Stimulated activated CD4-positive, alpha-beta T cell treated with anti-CD3 and anti-CD28 coated beads, Interleukin-15, amount 100 ng/mL, for 48 hours (primary cell): ENCODE measurements around the gene KIF3B.
"Not testable (repeated sequence)": the region's sequence is repeated elsewhere in the genome, so short reads cannot be mapped to it uniquely, and the experiment has no call there.

Experiments
- DNase-seq, 2 donors: peaks; one replicate each; pipeline ENCODE4 v3.0.0-alpha.2; 2020; ENCODE audit warnings: low read depth in 2 of 2

The KIF3B gene

DNA sequence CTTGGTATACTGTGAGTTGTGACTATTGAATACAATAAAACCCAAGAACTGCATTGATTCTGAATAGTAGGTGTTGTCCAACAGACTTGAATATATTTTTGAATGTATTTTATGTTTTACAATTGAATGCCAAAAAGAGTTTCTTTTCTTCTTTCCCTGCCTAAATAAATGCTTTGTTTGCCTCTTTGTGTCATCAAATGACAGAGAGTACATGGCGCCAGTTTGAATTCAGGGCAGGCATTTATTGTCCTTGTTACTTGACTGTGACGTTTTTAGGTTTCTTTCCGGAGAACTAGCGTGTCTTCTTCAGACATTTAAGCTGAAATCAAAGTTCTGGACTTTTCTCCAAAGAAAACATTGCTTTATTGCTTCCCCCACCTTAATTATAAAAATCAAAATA is 16.6 kb downstream of the KIF3B start:
- no peak for DNase-seq

DNA sequence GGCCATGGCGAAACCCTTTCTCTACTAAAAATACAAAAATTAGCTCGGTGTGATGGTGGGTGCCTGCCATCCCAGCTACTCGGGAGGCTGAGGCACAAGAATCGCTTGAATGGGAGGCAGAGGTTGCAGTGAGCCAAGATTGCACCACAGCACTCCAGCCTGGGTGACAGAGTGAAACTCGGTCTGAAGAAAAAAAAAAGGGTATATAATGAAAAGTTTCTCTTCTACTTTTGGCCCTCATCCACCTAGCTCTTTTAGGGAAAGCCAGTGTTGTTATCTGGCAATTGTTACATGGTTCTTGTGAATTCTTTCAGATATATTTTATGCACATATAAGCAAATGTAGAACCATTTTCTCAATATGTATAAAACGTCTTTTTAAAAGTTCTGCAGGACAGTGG is 19.0 kb downstream of the KIF3B start:
- DNase-seq: no peak

DNA sequence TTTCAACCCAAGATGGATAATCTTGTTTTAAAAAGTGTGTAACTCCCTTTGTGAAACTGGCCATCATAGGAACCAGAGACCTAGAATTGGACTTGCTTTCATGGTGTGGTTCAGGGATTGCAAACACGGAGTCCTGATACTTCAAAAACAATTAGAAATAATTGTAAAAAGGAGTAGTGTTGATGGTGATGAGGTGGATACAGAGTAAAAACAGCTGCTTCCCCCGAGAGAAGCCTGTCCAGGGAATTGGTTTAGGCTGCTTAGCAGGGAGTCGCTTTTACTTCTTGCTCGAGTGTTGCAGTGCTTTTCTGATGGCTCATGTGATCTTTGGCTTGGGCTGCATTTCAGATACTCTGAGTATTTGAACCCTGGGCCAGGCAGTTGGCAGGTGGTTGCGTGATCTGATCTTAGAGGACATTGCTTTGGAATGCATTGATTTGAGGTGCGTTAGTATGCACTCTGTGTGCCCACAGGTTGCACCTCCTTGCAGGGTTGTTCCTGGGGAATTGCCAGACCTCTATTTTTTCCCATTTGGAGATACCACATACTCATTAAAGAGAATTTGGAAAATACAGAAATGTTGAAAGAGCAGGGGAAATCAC is 19.5 kb downstream of the KIF3B start:
- DNase-seq: no peak

DNA sequence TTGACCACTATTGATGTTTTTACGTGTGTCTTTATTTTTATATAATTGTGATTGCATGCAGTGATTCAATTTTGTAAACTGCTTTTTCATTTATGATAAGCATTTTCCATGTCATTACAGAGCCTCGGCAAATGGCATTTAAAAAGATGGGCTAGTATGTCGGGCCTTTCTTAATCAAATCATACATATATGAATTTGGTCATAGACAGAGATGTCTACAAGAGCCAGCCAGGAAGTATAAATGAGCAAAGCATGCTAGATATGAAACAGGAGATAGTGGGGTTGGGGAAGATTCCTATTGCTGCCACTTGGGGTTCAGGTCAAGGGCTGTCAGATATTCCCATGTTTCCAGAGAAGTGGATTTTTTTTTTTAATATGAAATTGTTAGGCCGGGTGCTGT is 20.0 kb downstream of the KIF3B start:
- no peak for DNase-seq

DNA sequence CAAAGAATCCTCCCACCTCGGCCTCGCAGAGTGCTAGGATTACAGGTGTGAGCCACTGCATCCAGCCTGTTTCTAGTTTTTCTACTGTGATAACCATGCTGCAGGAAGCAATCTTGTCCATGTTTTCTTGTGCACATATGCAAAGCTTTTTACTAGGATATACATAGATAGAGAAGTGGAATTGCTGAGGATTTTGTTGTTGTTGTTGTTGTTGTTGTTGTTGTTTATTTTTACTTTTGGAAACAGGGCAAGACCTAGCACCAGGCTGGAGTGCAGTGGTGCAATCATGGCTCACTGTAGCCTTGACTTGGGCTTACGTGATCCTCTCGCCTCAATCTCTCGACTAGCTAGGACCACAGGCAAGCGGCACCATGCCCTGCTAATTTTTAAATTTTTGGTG is 23.2 kb downstream of the KIF3B start:
- no peak for DNase-seq

DNA sequence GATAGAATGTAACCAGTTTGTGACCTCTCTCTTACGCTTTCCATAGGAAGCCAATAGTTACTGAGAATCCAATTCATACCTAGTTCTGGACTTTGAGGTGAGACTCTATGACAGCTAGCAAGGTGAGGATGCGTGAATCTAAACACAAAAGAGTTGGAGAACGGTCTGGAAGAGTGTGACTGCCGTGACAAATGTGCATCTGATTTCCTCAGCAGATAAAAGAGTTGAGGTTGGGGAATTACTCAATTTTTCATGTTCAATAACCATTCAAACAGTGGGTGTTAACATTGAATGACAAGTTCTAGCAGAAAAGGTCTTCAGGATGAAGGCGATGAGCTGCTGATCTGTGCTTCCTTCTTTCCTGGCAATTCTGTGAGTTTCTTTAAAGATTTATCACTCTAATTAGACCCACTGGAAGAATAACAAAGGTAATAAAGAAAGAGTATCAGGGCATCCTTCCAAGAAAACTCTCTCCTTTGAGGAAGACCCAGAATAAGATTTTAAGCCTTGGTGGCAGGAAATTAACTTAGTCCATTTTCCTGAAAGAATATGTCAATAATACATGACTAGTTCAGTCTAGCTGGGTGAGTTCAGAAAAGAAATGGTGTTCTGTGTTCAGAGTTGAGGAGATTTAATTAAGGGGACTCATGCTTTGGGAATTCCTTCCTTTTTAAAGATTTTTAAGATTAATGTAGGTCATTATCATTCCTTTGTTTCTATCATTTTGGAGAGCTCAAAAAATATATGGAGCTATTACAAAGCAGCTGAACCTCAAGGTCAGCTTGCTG is 24.5 kb downstream of the KIF3B start:
- no peak for DNase-seq

DNA sequence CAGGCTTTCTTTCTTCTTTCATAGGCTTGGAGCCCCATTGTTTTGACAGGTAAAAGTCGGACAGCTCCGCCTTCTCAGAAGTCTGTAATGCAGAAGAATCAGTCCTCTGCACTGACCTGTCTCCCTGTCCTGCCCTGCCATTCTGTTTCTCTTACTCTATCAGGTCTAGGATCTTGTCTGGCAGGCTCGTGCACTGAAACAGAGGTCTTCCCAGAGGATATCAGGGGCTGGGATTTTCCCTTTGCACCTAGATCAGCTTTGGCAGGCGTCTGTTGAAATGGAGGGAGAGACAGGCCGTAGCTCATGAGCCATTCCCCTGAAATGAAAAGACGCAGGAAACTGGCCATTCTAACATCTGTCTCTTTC is 25.0 kb downstream of the KIF3B start:
- no peak for DNase-seq

DNA sequence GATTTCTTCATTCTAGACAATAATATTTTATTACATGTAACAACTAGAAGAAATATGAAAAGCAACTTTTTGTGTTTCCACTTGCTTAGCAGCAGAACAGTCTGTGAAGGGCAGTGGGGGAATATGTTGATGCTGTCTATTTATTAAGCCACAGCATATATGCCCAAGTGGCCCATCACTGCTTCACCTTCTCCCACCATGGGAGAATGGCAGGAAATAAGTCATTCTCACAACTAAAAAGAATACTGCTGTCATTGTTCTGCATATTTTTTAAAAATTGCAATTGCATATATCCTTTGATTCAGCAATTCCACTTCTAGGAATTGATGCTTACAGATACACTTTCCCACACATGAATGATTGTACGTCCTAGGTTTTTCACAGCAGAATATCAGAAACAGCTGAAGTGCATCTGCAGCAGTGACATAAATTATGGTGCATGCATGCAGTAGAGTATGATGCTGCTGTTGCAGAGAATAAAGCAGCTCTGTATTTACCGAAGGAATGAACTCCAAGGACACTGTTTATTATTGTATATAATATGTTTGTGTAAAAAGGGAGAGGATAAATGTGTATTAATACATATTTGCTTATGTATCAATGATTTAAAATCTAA is 26.8 kb downstream of the KIF3B start:
- no peak for DNase-seq

DNA sequence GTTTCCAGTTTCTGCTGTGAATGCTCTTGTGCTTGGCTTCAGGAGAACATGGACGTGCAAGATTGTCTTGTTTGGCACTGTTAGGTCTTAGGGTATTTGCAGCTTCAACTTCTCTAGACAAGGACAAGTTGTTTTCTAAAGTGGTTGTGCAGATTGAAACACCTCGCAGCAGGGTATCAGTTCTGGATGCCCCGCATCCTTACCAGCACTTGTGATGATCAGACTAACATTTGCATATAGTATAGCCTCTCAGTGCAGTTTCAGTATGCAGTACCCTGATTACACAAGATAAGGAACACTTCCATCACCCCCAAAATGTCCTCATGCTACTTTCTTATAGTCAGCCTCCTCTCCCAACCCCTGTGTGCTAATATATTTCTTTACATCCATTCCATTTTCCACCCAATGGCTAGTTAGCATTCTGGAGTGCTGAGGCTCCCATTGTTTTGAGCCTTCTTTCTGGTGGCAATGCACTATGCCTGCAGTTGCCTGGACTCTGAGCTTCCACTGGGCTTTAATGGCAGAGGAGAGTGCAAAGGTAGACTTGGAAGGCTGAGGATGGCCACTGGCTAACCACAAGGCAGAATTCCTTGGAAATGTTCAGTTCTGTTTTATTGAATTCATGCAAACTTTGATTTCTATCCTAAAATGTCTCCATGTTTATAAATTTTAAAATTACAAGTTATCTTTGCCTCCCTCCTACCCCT is 35.4 kb downstream of the KIF3B start:
- DNase-seq: no peak

DNA sequence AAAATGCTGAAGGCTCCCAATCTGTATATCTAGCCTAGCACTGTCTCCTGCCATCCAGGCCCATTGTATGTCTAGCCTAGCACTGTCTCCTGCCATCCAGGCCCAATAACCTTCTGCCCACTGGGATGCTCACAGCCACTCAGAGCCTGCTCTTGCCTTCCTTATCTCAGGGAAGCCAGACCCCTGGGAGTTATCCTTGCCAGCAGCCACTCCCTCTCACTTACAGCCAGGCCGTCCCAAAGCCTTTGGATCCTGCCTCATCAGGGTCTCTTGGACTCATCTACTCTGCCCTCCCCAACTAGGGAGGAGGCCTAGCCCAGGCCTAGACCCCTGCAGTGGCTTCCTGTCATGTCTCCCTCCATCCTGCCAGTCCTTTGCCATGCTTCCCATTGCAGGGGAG is 37.3 kb downstream of the KIF3B start:
- no peak for DNase-seq

DNA sequence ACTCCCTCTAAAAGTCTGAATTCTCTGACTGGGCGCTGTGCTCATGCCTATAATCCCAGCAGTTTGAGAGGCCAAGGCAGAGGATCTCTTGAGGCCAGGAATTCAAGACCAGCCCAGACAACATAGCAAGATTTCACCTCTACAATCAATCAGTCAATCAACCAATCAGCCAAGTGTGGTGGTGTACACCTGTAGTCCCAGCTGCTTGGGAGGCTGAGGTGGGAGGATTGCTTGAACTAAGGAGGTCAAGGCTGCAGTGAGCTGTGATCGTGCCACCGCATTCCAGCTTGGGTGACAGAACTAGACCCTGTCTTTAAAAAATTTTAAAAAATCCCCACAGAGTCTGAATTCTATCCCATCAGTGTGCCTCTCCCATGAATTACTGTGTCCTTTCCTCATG is 37.9 kb downstream of the KIF3B start:
- no peak for DNase-seq

DNA sequence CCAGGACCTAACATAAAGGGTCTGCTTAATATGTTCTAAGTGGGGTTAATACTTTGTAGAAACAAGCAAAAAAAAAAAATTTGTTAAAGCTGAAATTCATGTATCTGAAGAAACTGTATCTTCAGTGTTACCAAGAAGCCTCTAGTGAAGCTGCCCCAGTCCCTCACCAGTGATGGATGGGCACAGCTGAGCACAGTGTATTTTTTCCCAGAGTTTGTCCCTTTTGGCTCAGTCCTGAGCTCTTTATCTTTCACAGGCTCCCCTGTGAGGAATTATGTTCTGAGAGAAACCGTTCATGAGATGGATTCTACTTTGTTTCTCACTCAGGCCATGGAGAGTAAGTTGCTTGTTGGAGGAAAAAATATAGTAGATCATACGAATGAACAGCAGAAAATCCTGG is 38.4 kb downstream of the KIF3B start:
- DNase-seq: no peak

DNA sequence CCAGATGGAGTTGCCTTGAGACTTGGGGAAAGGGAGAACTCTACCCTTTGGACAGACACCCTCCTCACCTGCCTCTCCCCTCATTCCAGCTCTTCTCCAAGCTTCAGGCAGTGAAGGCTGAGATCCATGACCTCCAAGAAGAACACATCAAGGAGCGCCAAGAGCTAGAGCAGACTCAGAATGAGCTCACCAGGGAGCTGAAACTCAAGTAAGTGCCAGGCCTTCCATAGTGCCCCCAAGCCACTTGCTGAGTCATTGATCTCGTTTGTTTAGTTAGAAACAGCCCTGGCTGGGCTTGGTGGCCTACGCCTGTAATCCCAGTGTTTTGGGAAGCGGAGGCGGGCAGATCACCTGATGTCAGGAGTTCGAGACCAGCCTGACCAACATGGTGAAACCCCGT is 39.2 kb downstream of the KIF3B start:
- no peak for DNase-seq

DNA sequence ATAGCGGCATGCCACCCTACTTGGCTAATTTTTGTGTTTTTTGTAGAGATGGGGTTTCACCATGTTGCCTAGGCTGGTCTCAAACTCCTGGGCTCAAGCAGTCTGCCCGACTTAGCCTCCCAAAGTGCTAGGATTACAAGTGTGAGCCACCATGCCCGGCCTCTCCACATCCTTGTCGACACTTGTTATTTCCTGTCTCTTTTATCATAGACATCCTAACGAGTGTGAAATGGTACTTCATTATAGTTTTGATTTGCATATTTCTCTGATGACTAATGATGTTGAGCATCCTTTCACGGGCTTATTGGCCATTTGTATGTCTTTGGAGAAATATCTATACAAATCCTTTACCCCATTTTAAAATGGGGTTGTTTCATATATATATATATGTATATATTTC is 41.6 kb downstream of the KIF3B start:
- DNase-seq: no peak

DNA sequence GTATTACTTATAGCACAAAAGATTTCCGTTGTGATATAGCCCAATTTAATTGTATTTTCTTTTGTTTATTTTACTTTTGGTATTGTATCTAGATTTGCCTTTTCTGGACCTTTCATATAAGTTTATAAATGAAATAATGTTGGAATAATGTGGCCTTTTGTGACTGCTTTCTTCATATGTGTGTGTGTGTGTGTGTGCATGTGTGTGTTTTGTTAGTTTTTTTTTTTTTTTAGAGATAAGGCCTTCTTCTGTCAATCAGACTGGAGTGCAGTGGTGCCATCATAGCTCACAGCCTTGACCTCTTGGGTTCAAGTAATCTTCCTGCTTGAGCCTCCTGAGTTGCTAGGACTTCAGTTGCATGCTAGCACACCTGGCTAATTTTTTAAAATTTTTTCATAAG is 42.9 kb downstream of the KIF3B start:
- no peak for DNase-seq

DNA sequence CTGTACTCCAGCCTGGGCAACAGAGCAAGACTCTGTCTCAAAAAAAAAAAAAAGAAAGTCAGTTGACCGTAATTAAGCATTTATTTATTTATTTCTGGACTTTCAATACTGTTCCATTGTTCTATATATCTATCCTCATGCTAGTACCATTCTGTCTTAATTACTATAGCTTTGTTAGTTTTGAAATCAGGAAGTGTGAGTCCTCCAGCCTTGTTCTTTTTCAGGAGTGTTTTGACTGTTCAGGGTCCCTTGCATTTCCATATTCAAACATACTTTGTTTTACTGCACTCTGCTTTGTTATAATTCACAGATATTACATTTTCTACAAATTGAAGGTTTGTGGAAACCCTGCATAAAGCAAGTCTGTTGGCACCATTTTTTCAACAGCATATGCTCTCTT is 43.9 kb downstream of the KIF3B start:
- DNase-seq: no peak

DNA sequence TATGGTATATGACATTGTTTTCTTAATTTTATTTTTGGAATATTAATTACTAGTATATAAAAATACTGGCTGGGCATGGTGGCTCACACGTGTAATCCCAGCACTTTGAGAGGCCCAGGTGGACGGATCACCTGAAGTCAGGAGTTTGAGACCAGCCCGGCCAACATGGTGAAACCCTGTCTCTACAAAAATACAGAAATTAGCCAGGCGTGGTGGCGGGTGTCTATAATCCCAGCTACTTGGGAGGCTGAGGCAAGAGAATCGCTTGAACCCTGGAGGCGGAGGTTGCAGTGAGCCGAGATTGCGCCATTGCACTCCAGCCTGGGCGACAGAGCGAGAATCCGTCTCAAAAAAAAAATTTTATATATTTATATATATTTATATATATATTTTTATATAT is 44.8 kb downstream of the KIF3B start:
- DNase-seq: not testable (repeated sequence)

DNA sequence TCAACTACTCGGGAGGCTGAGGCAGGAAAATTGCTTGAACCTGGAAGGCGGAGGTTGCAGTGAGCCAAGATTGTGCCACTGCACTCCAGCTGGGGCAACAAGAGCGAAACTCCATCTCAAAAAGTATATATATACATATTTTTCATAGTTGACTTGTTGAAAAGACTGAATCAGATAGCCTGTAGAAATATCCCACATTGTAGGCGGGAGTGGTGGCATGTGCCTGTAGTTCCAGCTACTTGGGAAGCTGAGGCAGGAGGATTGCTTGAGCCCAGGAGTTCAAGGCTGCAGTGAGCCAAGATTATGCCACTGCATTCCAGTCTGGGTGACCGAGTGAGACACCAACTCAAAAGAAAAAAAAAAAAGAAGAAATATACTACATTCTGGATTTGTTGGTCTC is 46.3 kb downstream of the KIF3B start:
- DNase-seq: not testable (repeated sequence)

DNA sequence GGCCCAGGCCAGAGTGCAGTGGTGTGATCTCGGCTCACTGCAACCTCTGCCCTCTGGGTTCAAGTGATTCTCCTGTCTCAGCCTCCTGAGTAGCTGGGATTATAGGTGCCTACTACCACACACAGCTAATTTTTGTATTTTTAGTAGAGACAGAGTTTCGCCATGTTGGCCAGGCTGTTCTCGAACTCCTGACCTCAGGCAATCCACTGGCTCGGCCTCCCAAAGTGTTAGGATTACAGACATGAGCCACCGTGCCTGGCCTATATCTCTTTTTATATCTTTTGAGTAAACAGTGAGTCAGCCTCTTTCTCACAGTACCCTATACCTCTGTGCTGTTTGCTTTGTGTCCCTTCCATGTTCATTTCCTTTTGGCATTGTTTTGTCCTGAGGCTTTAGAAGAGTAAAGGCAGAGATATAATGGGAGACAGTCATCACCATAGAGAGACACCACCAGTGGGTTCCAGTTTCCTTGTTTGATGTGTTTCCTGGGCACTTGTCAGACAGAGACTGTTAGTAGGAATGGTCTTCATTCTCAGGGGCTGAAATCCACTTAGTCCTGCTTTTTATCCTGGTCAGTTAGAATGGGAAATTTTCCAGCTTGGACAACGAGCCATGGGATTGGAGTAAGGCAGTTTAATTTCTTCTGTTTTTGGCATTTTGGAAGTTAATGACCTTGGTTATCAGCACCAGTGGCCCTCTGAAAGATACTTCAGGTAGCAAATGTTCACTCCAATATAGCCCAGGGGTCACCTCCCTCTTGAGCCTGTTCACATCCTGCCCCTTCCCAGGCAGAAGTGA is 48.5 kb downstream of the KIF3B start:
- no peak for DNase-seq

DNA sequence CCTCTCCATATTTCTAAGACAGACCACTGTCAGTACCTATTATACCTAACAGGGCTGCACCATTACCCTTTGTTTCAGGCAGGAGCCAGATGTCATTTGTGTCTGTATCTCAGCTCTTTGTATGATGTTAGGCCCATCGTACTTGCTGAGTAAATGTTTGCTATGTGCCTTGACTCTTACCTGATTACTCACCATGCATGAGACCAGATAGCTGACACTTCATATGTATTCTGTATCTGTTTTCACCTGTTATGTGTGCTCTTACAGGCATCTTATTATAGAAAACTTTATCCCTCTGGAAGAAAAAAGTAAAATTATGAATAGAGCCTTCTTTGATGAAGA is 49.0 kb downstream of the KIF3B start:
- no peak for DNase-seq

DNA sequence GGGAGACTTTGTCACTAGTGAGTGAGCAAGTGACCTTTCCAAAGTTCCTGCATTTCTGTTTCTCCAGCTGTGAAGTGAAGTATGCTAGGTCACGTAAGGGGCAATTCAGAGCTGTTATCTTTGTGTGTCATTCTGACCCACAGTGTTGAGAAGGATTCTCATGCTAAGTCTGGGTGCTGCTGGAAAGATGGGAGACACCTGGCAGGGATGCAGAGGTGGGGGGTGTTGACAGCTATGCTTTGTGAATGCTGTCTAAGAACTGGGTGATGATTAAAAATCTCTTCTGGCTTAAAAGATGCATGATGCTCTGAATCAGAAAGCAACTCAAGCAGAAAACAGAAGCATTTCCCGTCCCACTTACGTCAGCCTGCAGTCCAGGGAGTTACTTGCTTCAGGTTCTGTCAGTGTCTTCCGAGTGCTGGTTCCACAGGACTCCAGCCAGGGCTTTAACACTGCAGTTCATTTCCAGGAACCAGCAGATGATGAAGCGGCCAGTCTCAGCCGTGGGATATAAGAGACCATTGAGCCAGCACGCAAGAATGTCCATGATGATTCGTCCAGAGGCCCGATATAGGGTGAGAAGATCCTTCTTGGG is 49.7 kb downstream of the KIF3B start:
- DNase-seq: no peak
